GM12874 (cell line): ENCODE measurements around the gene SMIM44.
A peak's percentile ranks its signal among the peaks of the same experiment; 100 is the strongest.

Experiments
- TF ChIP-seq, protein P1 (sequence below): IDR thresholded peaks from 2 replicates; pipeline ENCODE4 v1.5.1; 2011; ENCODE audit warnings: low read depth, mild to moderate bottlenecking, control low read depth, low read length, moderate library complexity; ENCODE audit not compliant: insufficient read depth

SMIM44 gene

DNA sequence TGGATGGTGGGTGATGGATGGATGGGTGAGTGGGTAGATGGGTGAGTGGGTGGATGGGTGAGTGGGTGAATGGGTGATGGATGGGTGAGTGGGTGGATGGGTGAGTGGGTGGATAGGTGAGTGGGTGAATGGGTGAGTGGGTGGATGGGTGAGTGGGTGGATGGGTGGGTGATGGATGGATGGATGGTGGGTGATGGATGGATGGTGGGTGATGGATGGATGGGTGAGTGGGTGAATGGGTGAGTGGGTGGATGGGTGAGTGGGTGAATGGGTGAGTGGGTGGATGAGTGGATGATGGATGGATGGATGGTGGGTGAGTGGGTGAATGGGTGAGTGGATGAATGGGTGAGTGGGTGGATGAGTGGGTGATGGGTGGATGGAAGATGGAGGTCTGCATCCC, 5.7 kb downstream of the SMIM44 start:
- TF ChIP-seq, protein P1, sequence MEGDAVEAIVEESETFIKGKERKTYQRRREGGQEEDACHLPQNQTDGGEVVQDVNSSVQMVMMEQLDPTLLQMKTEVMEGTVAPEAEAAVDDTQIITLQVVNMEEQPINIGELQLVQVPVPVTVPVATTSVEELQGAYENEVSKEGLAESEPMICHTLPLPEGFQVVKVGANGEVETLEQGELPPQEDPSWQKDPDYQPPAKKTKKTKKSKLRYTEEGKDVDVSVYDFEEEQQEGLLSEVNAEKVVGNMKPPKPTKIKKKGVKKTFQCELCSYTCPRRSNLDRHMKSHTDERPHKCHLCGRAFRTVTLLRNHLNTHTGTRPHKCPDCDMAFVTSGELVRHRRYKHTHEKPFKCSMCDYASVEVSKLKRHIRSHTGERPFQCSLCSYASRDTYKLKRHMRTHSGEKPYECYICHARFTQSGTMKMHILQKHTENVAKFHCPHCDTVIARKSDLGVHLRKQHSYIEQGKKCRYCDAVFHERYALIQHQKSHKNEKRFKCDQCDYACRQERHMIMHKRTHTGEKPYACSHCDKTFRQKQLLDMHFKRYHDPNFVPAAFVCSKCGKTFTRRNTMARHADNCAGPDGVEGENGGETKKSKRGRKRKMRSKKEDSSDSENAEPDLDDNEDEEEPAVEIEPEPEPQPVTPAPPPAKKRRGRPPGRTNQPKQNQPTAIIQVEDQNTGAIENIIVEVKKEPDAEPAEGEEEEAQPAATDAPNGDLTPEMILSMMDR = no peak

GRCh38 chr19:3476830-3477229, 6.4 kb downstream of the SMIM44 start:
- TF ChIP-seq, protein P1 = no peak

GRCh38 chr19:3475449-3475848, 7.8 kb downstream of the SMIM44 start:
- TF ChIP-seq, protein P1 = no peak

DNA sequence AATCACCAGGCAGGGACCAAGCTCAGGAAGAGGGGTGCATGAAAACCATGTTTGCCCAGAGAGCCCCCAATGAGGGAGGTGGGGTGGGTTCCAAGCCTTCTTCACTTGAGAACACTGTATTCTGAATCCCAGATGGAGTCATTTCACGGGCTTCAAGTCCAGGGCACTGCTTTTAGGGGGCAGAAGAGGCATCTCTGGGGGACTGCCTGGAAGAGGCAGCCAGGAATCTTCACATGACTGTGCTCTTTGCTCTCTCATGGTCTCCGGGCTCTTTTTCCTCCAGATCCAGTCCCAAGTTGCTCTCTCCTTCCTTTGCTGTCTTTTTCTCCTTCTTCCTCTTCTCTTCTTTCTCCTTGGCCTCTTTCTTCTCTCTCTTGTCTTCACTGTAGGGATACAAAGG, 8.6 kb downstream of the SMIM44 start:
- TF ChIP-seq, protein P1 = no peak

- TF ChIP-seq, protein P1 = no peak
These were observed 9.2 kb downstream of the SMIM44 start for GRCh38 chr19:3474010-3474409.

GRCh38 chr19:3471954-3472655, 11.1 kb downstream of the SMIM44 start:
- TF ChIP-seq, protein P1 = peak; percentile 87

DNA sequence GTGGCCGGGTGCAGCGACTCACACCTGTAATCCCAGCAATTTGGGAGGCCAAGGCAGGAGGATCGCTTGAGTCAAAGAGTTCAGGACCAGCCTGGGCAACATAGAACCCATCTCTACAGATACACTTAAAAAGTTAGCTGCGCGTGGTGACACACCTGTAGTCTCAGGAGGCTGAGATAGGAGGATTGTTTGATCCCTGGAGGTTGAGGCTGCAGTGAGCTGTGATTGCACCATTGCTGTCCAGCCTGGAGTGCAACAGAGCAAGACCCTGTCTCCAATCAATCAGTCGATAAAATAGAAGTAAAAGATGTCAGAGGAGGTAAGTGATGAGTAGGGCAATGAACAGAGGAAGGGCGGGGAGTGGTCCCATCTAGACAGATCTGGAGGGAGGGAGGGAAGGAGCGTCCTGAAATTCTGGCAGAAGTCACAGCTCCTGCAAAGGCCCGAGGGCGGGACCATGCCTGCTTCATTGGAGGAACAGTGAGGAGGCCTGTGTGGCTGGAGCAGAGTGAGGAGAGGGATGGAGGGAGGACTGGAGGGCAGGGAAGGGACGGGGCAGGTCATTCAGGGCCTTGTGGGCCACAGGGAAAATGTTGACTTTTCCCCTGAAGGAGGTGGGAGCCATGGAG, 12.6 kb downstream of the SMIM44 start:
- TF ChIP-seq, protein P1 = no peak
